GM06990 (cell line): Measurements from ENCODE around the gene DNAI1.

Experiments
- DNase-seq: peaks from one replicate; pipeline ENCODE4 v3.0.0-alpha.2; 2011; ENCODE audit not compliant: insufficient read length; ENCODE audit errors: extremely low read depth
- H3K27me3 ChIP-seq: replicated peaks from 2 replicates; pipeline ENCODE4 v1.6.0; 2011; ENCODE audit warnings: low read length; ENCODE audit not compliant: control insufficient read depth, insufficient read depth
- H3K36me3 ChIP-seq: 2 replicates; pipeline ENCODE4 v1.5.1; 2011; ENCODE audit warnings: low read length; ENCODE audit not compliant: control insufficient read depth, insufficient read depth
- H3K4me3 ChIP-seq: replicated peaks from 2 replicates; pipeline ENCODE4 v1.5.1; 2011; ENCODE audit warnings: low read depth, mild to moderate bottlenecking, control low read depth, low read length
- CTCF ChIP-seq: IDR thresholded peaks from 2 replicates; pipeline ENCODE4 v1.5.1; 2011; ENCODE audit warnings: low read length, control low read depth, mild to moderate bottlenecking, inconsistent platforms; ENCODE audit not compliant: insufficient read depth, poor library complexity, severe bottlenecking

The DNAI1 gene

DNA sequence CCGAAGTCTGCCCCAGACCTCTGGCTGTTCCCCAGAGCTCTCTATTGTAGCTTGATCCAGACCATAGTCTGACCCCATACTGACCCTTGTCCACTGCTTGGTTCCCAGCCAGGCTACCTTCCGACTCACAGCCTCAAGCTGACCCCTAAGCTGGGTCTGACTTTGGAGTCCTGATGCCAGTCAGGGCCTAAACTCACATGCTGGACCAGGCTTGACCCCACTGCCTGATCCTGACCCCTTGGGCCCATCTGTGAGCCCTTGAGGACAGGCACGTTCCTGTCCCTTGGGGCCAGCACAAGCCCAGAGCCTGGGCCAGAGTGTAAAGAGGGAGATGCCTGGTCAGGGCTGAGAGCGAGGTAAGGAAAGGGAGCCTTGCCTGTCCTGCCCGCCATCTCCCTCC lies 96.9 kb downstream of the DNAI1 start:
- no peak for DNase-seq
- no peak for TF ChIP-seq CTCF
- Histone ChIP-seq H3K27me3 (peaks cover 8% of the 10 kb centered on the region), H3K36me3 (no peaks in the 10 kb centered on the region), H3K4me3 (no peak overlapping the region)

- peaks cover 8% of the 10 kb centered on the region for H3K27me3 ChIP-seq
- H3K36me3 ChIP-seq = no peaks in the 10 kb centered on the region
- no peak overlapping the region for H3K4me3 ChIP-seq
- TF ChIP-seq CTCF = no peak
- DNase-seq = no peak
Measured at GRCh38 chr9:34555936-34556525, 97.4 kb downstream of the DNAI1 start.

DNA sequence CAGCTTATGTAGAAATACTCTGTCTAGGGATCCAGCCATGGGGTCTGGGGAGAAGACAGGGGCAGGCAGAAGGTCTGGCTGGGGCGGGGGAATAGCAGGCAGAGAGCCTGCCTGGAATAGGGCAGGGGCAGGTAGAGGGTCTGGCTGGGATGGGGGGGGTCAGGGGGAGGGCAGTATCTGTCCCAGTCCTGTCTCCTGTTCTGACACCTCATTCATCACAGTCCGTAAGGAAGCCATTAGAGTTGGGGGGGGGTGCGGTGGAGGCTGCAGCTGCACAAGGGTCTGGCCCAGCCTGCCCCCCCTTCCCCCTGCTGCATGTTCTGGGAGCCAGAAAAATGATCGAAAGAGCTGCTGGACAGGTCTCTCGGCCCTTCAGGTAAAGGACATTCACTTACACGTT lies 98.3 kb downstream of the DNAI1 start:
- TF ChIP-seq CTCF = no peak
- Histone ChIP-seq H3K36me3 (no peaks in the 10 kb centered on the region), H3K4me3 (no peak overlapping the region), H3K27me3 (peaks cover 8% of the 10 kb centered on the region)
- no peak for DNase-seq

- DNase-seq = no peak
- H3K4me3 ChIP-seq = no peak overlapping the region
- H3K27me3 ChIP-seq = peaks cover 8% of the 10 kb centered on the region
- H3K36me3 ChIP-seq = no peaks in the 10 kb centered on the region
- TF ChIP-seq CTCF = no peak
Measured at GRCh38 chr9:34557426-34558321, 99.1 kb downstream of the DNAI1 start.

- H3K4me3 ChIP-seq = no peak overlapping the region
- peaks cover 8% of the 10 kb centered on the region for H3K27me3 ChIP-seq
- no peak for TF ChIP-seq CTCF
Measured at GRCh38 chr9:34558364-34558763, 99.8 kb downstream of the DNAI1 start.

More at GRCh38 chr9:34558364-34558763, 99.8 kb downstream of the DNAI1 start:
- DNase-seq = no peak
- H3K36me3 ChIP-seq = no peaks in the 10 kb centered on the region
